VCaP (cell line): Measurements from ENCODE around the gene LAP3.

Experiments
- H3K27ac ChIP-seq: fragments of 450-650 bp; 2 replicates; pipeline ENCODE4 v1.5.1; 2017
- CTCF ChIP-seq: fragments of 450-650 bp; conservative IDR thresholded peaks from 2 replicates; pipeline ENCODE4 v1.5.1; 2017; ENCODE audit warnings: mild to moderate bottlenecking, moderate library complexity

LAP3 gene

GRCh38 chr4:17544831-17545234 is 32.2 kb upstream of the LAP3 start:
- no peak for TF ChIP-seq CTCF
- H3K27ac ChIP-seq, result peak overlapping the region; percentile 91

- peak overlapping the region; percentile 91 for H3K27ac ChIP-seq
- TF ChIP-seq CTCF, result no peak
Measured at GRCh38 chr4:17545374-17546140, 31.4 kb upstream of the LAP3 start.

GRCh38 chr4:17546222-17546621 is 30.8 kb upstream of the LAP3 start:
- H3K27ac ChIP-seq, result peak overlapping the region; percentile 91; the same call in 1 of the 2 replicates
- no peak for TF ChIP-seq CTCF

GRCh38 chr4:17546678-17547077 is 30.3 kb upstream of the LAP3 start:
- TF ChIP-seq CTCF, result no peak
- H3K27ac ChIP-seq, result peak overlapping the region; percentile 91; the same call in 1 of the 2 replicates

- no peak overlapping the region for H3K27ac ChIP-seq
- TF ChIP-seq CTCF, result no peak
Measured at GRCh38 chr4:17550549-17550948, 26.4 kb upstream of the LAP3 start.

- H3K27ac ChIP-seq, result no peak overlapping the region
- TF ChIP-seq CTCF, result no peak
Measured at GRCh38 chr4:17552427-17552826, 24.6 kb upstream of the LAP3 start.

- TF ChIP-seq CTCF, result no peak
- no peak overlapping the region for H3K27ac ChIP-seq
Measured at GRCh38 chr4:17554568-17554967, 22.4 kb upstream of the LAP3 start.
